KOPT-K1 (cell line): ENCODE measurements around the gene TSPEAR.
"Not testable (repeated sequence)": the region's sequence is repeated elsewhere in the genome, so short reads cannot be mapped to it uniquely, and the experiment has no call there.

ENCODE experiments used
- H3K27ac ChIP-seq: fragments of 200-600 bp; sonication (generic); 2 replicates; pipeline ENCODE4 v1.5.1; 2016; ENCODE audit warnings: antibody characterized with exemption, mild to moderate bottlenecking, low read depth, low read length; ENCODE audit not compliant: poor library complexity, severe bottlenecking
- H3K36me3 ChIP-seq: fragments of 200-600 bp; sonication (generic); 2 replicates; pipeline ENCODE4 v1.5.1; 2017; ENCODE audit warnings: antibody characterized with exemption, mild to moderate bottlenecking, low read length, moderate library complexity; ENCODE audit not compliant: insufficient read depth
- H3K9me3 ChIP-seq: fragments of 200-600 bp; sonication (generic); 2 replicates; pipeline ENCODE4 v1.5.1; 2017; ENCODE audit warnings: antibody characterized with exemption, low read length, mild to moderate bottlenecking; ENCODE audit not compliant: insufficient read depth, poor library complexity, severe bottlenecking

Gene TSPEAR

DNA sequence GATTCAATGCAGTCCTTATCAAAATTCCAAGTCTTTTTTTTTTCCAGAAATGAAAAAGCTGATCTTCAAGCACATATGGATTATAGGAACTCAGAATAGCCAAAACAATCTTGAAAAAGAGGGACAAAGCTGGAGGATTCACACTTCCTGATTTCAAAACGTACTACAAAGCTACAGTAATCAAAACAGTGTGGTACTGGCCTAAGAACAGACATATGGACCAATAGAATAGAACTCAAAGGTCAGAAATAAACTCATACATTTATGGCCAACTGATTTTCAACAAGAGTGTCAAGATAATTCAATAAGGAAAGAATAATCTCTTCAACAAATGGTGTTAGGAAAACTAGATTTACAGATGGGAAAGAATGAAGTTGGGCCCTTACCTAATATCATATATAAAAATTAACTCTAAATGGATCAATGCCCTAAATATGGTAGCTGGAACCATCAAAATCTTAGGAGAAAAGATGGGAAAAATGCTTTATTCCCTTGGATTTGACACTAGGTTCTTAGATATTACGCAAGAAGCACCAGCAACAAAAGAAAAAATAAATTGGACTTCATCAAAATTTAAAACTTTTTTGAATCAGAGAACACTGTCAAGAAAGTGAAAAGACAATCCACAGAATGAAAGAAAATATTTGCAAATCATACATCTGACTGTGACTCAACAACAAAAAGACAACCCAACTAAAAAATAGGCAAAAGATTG lies 18.4 kb downstream of the TSPEAR start:
- Histone ChIP-seq H3K9me3 (peaks cover 18% of the 10 kb centered on the region), H3K27ac (no peak overlapping the region), H3K36me3 (no peaks in the 10 kb centered on the region)

DNA sequence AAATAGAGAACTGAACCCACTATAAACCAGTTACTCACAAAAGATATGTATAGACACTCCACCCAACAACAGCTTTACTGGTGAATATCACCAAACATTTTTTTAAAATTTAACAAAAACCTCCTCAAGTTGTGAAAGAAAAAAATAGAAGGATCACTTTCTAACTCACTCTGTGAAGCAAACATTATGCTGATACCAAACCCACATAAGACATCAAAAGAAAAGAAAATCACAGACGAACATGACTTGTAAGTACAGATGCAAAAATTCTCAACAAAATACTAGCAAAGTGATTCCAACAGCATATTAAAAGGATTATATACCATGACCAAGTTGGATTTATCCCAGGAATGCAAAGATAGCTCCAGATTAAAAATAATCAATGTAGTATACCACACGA lies 19.7 kb downstream of the TSPEAR start:
- Histone ChIP-seq H3K9me3 (peaks cover 18% of the 10 kb centered on the region), H3K27ac (no peak overlapping the region)

GRCh38 chr21:44689740-44690139 lies 21.6 kb downstream of the TSPEAR start:
- not testable (repeated sequence) for H3K36me3 ChIP-seq, H3K27ac ChIP-seq
- H3K9me3 ChIP-seq = peaks cover 18% of the 10 kb centered on the region

More for the DNA sequence above, 19.7 kb downstream of the TSPEAR start:
- H3K36me3 ChIP-seq = no peaks in the 10 kb centered on the region

GRCh38 chr21:44687671-44688070 lies 23.7 kb downstream of the TSPEAR start:
- Histone ChIP-seq H3K27ac (no peak overlapping the region), H3K9me3 (peaks cover 4% of the 10 kb centered on the region), H3K36me3 (no peaks in the 10 kb centered on the region)

GRCh38 chr21:44686843-44687561 lies 24.4 kb downstream of the TSPEAR start:
- Histone ChIP-seq H3K36me3 (no peaks in the 10 kb centered on the region), H3K9me3 (no peaks in the 10 kb centered on the region), H3K27ac (no peak overlapping the region)

DNA sequence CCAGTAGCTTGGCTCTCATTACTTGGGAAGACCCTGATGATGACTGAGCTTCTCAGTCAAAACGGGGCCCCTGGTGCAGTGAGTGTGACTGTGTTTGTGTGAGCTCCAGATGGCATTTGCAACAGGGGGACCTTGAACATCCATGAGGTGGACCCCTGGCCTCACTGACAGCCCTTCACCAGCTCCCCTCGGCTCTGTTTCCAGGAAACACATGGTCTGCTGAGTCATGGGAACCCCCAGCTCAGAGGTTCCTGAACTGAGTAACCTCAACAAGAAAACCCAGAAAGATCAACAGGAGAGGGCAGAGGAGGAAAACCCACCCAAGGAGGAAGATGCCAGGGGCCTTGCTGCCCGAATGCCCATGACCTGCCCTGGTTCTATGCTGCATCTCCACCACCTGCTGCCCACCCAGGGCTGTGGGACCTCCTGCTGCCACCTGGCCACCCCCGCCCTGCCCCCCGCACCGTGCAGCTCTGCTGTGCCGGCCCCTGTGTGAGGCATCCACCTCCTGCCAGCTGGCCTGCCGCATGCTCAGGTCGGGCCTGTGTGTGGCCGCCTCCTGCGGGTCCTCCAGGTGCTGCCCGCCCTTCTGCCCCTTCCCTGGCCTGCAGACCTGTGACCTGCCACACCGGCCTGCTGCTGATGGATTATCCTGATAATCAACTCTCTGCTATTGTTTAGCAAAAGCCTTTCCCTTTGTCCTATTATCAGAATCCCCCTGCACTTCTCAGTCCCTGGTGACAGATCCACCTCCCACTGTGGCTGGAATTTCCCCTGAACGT lies 25.2 kb downstream of the TSPEAR start:
- Histone ChIP-seq H3K27ac (no peak overlapping the region), H3K9me3 (no peaks in the 10 kb centered on the region), H3K36me3 (no peaks in the 10 kb centered on the region)

- H3K27ac ChIP-seq, H3K9me3 ChIP-seq, H3K36me3 ChIP-seq: not testable (repeated sequence)
These were observed 26.3 kb downstream of the TSPEAR start for GRCh38 chr21:44685050-44685449.

- no peak overlapping the region for H3K27ac ChIP-seq
- no peaks in the 10 kb centered on the region for H3K9me3 ChIP-seq
- no peaks in the 10 kb centered on the region for H3K36me3 ChIP-seq
These were observed 26.9 kb downstream of the TSPEAR start for GRCh38 chr21:44684483-44684882.

DNA sequence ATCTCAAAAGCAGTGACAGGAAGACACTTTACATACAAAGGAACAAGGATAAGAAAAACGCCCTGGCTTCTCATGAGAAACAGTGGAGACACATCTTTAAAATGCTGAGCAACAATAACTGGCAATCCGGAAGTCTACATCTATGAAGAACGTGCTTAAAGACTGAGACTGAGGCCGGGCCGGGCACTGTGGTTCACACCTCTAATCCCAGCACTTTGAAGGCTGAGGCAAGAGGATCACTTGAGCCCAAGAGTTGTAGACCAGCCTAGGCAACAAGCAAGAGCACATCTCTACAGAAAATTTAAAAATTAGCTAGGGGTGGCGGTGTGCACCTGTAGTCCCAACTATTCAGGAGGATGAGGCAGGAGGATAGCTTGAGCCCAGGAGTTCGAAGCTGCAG lies 27.3 kb downstream of the TSPEAR start:
- Histone ChIP-seq H3K36me3 (no peaks in the 10 kb centered on the region), H3K27ac (no peak overlapping the region), H3K9me3 (no peaks in the 10 kb centered on the region)

GRCh38 chr21:44682580-44683151 lies 28.7 kb downstream of the TSPEAR start:
- H3K36me3 ChIP-seq = no peaks in the 10 kb centered on the region
- H3K9me3 ChIP-seq = no peaks in the 10 kb centered on the region
- H3K27ac ChIP-seq = no peak overlapping the region

- no peak within 1 kb of the TSS for H3K27ac ChIP-seq
- no peaks in the 10 kb centered on the region for H3K9me3 ChIP-seq
- H3K36me3 ChIP-seq = no peaks in the 10 kb centered on the region
These were observed 29.4 kb downstream of the TSPEAR start, which contains the start of gene KRTAP12-1 for GRCh38 chr21:44681861-44682579. KRTAP12-1 (minus strand) TSS chr21:44682163; CDS start chr21:44682123, 40 bp downstream.

- Histone ChIP-seq H3K27ac (no peak overlapping the region), H3K9me3 (no peaks in the 10 kb centered on the region), H3K36me3 (no peaks in the 10 kb centered on the region)
These were observed 30.2 kb downstream of the TSPEAR start for GRCh38 chr21:44681152-44681551.

GRCh38 chr21:44677881-44678280 lies 33.5 kb downstream of the TSPEAR start:
- no peaks in the 10 kb centered on the region for H3K36me3 ChIP-seq
- no peak overlapping the region for H3K27ac ChIP-seq
- peaks cover 1% of the 10 kb centered on the region for H3K9me3 ChIP-seq

- Histone ChIP-seq H3K9me3 (peaks cover 40% of the 10 kb centered on the region), H3K27ac (no peak overlapping the region), H3K36me3 (no peaks in the 10 kb centered on the region)
These were observed 39.5 kb downstream of the TSPEAR start for GRCh38 chr21:44671911-44672310.
